ENCODE measurements around the gene MAP1S. TPM values are rescaled to one million over a fixed set of nuclear protein-coding genes. Genes with fewer than 3 reads are reported as not detected.

MAP1S gene
- total and polyA plus RNA-seq, 2 of the 13 experiments (the other 11 are each of a cell fraction or from before 2014, with no cell fraction given) = 3.8 to 7.3 TPM

GRCh38 chr19:17765069-17765618 is 45.9 kb downstream of the MAP1S start (continued):
- TF ChIP-seq HNF4G (IDR thresholded peaks at IDR 0.05; ENCODE audit: borderline replicate concordance, low read depth, low read length) (peak; percentile 59; the same call in 1 of the 2 replicates), HNF4G (CRISPR knock-in tag; IDR thresholded peaks at IDR 0.05; ENCODE audit: borderline replicate concordance, low read depth) (no peak; the same call in 1 of the 2 replicates), PHF21A (CRISPR knock-in tag; IDR thresholded peaks at IDR 0.05) (peak; percentile 62), ZNF235 (CRISPR knock-in tag; IDR thresholded peaks at IDR 0.05; ENCODE audit: borderline replicate concordance) (no peak), CHD4 (IDR thresholded peaks at IDR 0.05; ENCODE audit: borderline replicate concordance, low read length) (peak; percentile 92), ZNF780A (CRISPR knock-in tag; IDR thresholded peaks at IDR 0.05) (no peak), ZNF572 (CRISPR knock-in tag; IDR thresholded peaks at IDR 0.05) (0 out of 2 replicates have a peak, but pooled peaks have one; percentile 23), MLX (CRISPR knock-in tag; IDR thresholded peaks at IDR 0.05) (peak; percentile 82; the same call in 1 of the 2 replicates), RARA (CRISPR knock-in tag; IDR thresholded peaks at IDR 0.05) (peak; percentile 79), NPAS2 (CRISPR knock-in tag; IDR thresholded peaks at IDR 0.05; ENCODE audit: borderline replicate concordance) (no peak), ZSCAN20 (CRISPR knock-in tag; IDR thresholded peaks at IDR 0.05; ENCODE audit: borderline replicate concordance) (no peak), SNAPC2 (CRISPR knock-in tag; IDR thresholded peaks at IDR 0.05) (no peak), HDAC2 (CRISPR knock-in tag; IDR thresholded peaks at IDR 0.05) (peak; percentile 75), MIXL1 (CRISPR knock-in tag; IDR thresholded peaks at IDR 0.05) (0 out of 2 replicates have a peak, but pooled peaks have one; percentile 22), YEATS4 (CRISPR knock-in tag; IDR thresholded peaks at IDR 0.05; ENCODE audit: borderline replicate concordance) (peak; percentile 74; the same call in 1 of the 2 replicates), ZNF577 (CRISPR knock-in tag; IDR thresholded peaks at IDR 0.05; ENCODE audit: borderline replicate concordance, low read depth) (no peak), THAP11 (CRISPR knock-in tag; IDR thresholded peaks at IDR 0.05) (0 out of 2 replicates have a peak, but pooled peaks have one; percentile 24), ARID2 (CRISPR knock-in tag; IDR thresholded peaks at IDR 0.05; ENCODE audit: borderline replicate concordance) (no peak), MTERF4 (CRISPR knock-in tag; IDR thresholded peaks at IDR 0.05) (peak; percentile 42; the same call in 1 of the 2 replicates), ZNF329 (CRISPR knock-in tag; IDR thresholded peaks at IDR 0.05; ENCODE audit: low read depth) (no peak), ZBTB2 (CRISPR knock-in tag; IDR thresholded peaks at IDR 0.05; ENCODE audit: low read depth) (0 out of 2 replicates have a peak, but pooled peaks have one; percentile 24), ELF1 (CRISPR knock-in tag; IDR thresholded peaks at IDR 0.05) (peak; percentile 92), ZKSCAN8 (CRISPR knock-in tag; IDR thresholded peaks at IDR 0.05; ENCODE audit: borderline replicate concordance) (0 out of 2 replicates have a peak, but pooled peaks have one; percentile 19)
- TF ChIP-seq, protein P1, sequence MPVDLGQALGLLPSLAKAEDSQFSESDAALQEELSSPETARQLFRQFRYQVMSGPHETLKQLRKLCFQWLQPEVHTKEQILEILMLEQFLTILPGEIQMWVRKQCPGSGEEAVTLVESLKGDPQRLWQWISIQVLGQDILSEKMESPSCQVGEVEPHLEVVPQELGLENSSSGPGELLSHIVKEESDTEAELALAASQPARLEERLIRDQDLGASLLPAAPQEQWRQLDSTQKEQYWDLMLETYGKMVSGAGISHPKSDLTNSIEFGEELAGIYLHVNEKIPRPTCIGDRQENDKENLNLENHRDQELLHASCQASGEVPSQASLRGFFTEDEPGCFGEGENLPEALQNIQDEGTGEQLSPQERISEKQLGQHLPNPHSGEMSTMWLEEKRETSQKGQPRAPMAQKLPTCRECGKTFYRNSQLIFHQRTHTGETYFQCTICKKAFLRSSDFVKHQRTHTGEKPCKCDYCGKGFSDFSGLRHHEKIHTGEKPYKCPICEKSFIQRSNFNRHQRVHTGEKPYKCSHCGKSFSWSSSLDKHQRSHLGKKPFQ (CRISPR knock-in tag; IDR thresholded peaks at IDR 0.05; ENCODE audit: insufficient replicate concordance) = peak; percentile 69
